Adrenal gland (tissue), 12 donors: ENCODE data around the gene JOSD2. TPM values are rescaled to one million over a fixed set of nuclear protein-coding genes. Genes with fewer than 3 reads are reported as not detected.

Experiments used
- DNase-seq, 7 donors: peaks; one replicate each; pipeline ENCODE4 v3.0.0-alpha.2; 2019 to 2020
- H3K27ac ChIP-seq, 5 donors: fragments of 200-600 bp; sonication (generic) in 4 of 5; 1 replicate in 3 of 5; 2 replicates in 2 of 5; pipeline versions ENCODE4 v1.5.1 to v1.8.0; 2016 to 2020; ENCODE audit warnings: mild to moderate bottlenecking in 1 of 5
- H3K27me3 ChIP-seq: fragments of 200-600 bp; 2 replicates; pipeline ENCODE4 v1.8.0; 2021
- H3K36me3 ChIP-seq, 2 donors: fragments of 200-600 bp; replicated peaks in 1 of 2; 1 replicate in 1 of 2; 2 replicates in 1 of 2; pipeline versions ENCODE4 v1.5.1 to v1.8.0; 2018 to 2022
- H3K4me1 ChIP-seq, 2 donors: fragments of 200-600 bp; replicated peaks in 1 of 2; 1 replicate in 1 of 2; 2 replicates in 1 of 2; pipeline versions ENCODE4 v1.5.1 to v1.8.0; 2018 to 2021
- H3K4me3 ChIP-seq, 4 donors: fragments of 200-600 bp; sonication (generic) in 3 of 4; one replicate each; pipeline ENCODE4 v1.5.1; 2016 to 2018
- H3K9me3 ChIP-seq, 3 donors: fragments of 200-600 bp; sonication (generic) in 1 of 3; replicated peaks in 1 of 3; 1 replicate in 2 of 3; 2 replicates in 1 of 3; pipeline versions ENCODE4 v1.5.1 to v1.8.0; 2016 to 2021
- POLR2A ChIP-seq, 2 donors: fragments of 450-650 bp; IDR thresholded peaks; one replicate each; pipeline ENCODE4 v1.6.1; 2017; ENCODE audit warnings: antibody characterized with exemption in 2 of 2, mild to moderate bottlenecking in 2 of 2, moderate library complexity in 1 of 2
- WGBS, 4 donors: extraction: QIAGEN DNeasy Blood & Tissue Kit in 2 of 4; methylation state at CpG; one replicate each; pipeline versions ENCODE4 v1.1.5 to v1.1.7; 2013 to 2017; 5-methylcytosine and 5-hydroxymethylcytosine counted together
- intact Hi-C, 2 donors: fragments of 100-400 bp; cut with DNase I; formaldehyde crosslinking; loops; one replicate each; pipeline versions ENCODE4 v1.14.1 to v1.15.0; 2022 to 2023
- polyA plus RNA-seq, 3 donors: library from polyadenylated mRNA; stranded (reverse); fragments of 200-250 nt in 2 of 3; fragments of 350-450 nt in 1 of 3; fragmentation: Illumina TruSeq in 1 of 3; extraction: RNeasy Lipid Tissue Mini Kit (QIAGEN cat#74804) in 1 of 3; gene quantifications; one replicate each; pipeline ENCODE4 v1.2.3, GENCODE V29; 2013 to 2014
- total RNA-seq, 9 donors: library from RNA; depleted of rRNA in 4 of 9; stranded (reverse); fragments of >200 nt in 4 of 9; fragments of 120-200 nt in 1 of 9; fragmentation: NEBNext Ultra II Directional in 1 of 9; extraction: Animal tissue kit (Norgen Biotek cat#: 25700) in 1 of 9; gene quantifications; one replicate each; pipeline versions ENCODE4 v1.1.0 to v1.2.4, GENCODE V29; 2013 to 2023
- TF ChIP-seq, protein P1 (sequence below), 6 experiments: fragments of 450-650 bp in 4 of 6; fragments of 200-600 bp in 2 of 6; sonication (generic) in 1 of 6; IDR thresholded peaks; 1 replicate in 5 of 6; 2 replicates in 1 of 6; pipeline versions ENCODE4 v1.5.1 to v1.8.0; 2016 to 2021; ENCODE audit warnings: antibody characterized with exemption in 6 of 6, mild to moderate bottlenecking in 2 of 6, moderate library complexity in 1 of 6
- donor health status: healthy with polysubstance abuse.
- donor health status: Bipolar disorder and iron deficiency.
- donor health status: DM: yes; HTN: yes; CAD: no.
- donor health status: DM: no; HTN: no; CAD: no.
- donor health status: DM: no; HTN: no; CAD: no.
- donor health status: DM: yes; HTN: yes; CAD: no.

JOSD2 gene
- total and polyA plus RNA-seq, 12 donors: 1.2 to 70.9 (median 36.6) TPM

DNA sequence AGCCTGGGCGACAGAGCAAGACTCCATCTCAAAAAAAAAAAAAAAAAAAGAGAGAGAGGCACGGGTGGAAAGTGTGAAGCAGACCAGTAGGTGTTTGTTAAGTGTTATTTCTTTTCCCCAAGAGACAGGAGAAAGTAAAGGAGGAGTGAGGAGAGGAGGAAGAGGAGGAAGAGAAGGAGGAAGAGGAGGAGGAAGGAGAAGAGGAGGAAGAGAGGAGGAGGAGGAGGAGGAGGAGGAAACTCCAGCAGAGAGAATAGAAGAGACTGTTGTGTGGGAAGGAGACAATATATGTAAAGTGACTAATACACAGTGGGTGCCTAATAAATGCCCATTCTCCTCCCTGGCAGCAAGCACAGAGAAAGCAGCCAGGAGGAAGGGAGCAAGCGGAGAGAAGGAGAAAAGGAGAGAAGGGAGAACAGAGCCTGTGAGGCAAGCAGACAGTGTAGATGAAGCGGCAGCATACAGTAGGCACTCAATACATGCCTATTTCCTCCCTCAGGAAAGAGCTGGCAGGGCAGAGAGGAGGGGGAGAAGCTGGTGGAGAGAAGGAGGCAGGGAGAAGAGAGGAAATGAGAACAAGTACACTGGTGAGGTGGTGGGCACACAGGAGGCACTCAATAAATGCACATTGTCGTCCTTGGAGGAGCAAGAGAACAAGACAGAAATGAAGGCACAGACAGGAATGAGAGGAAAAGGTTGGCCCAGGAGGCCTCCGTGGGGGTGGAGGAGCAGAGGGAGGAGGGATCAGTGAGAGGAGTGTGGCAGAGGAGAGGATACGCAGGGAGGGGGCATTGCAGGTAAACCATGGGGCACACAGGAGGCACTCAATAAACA, 16.6 kb downstream of the JOSD2 start:
- H3K27ac ChIP-seq: no peak overlapping the region
- H3K27me3 ChIP-seq: no peaks in the 10 kb centered on the region
- TF ChIP-seq, protein P1, sequence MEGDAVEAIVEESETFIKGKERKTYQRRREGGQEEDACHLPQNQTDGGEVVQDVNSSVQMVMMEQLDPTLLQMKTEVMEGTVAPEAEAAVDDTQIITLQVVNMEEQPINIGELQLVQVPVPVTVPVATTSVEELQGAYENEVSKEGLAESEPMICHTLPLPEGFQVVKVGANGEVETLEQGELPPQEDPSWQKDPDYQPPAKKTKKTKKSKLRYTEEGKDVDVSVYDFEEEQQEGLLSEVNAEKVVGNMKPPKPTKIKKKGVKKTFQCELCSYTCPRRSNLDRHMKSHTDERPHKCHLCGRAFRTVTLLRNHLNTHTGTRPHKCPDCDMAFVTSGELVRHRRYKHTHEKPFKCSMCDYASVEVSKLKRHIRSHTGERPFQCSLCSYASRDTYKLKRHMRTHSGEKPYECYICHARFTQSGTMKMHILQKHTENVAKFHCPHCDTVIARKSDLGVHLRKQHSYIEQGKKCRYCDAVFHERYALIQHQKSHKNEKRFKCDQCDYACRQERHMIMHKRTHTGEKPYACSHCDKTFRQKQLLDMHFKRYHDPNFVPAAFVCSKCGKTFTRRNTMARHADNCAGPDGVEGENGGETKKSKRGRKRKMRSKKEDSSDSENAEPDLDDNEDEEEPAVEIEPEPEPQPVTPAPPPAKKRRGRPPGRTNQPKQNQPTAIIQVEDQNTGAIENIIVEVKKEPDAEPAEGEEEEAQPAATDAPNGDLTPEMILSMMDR (IDR thresholded peaks at IDR 0.05): no peak
- TF ChIP-seq POLR2A (IDR thresholded peaks at IDR 0.05): no peak
- no peak for DNase-seq
- H3K4me3 ChIP-seq: no peak overlapping the region
- no peaks in the 10 kb centered on the region for H3K9me3 ChIP-seq
- WGBS, 4 donors: 50 to 57% (median 55%) methylated on average over 6 to 7 of the region's 7 CpGs
- H3K36me3 ChIP-seq: no peaks in the 10 kb centered on the region
- intact Hi-C loops: no loop called here
- no peaks in the 10 kb centered on the region for H3K4me1 ChIP-seq

DNA sequence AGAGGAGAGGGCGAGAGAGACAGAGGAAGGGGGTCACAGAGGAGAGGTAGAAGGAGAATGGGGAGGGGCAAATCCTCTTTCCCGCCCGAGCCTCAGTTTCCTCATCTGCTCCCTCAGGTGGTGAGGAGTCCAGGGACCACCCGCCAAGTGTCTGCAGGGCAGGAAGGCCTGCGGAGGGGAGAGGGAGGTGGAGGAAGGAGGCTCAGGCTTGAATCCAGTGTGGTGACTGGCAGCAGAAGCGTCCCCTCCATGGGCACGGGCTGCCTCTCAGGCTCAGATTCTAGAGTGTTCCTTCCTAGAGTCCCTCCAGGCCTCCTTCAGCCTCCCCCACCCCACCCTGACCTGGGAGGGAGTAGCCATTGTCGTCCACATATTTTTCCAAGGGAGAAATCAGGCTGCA, 17.8 kb downstream of the JOSD2 start:
- DNase-seq: no peak
- Histone ChIP-seq H3K27ac (no peak overlapping the region), H3K4me1 (no peaks in the 10 kb centered on the region), H3K4me3 (no peak overlapping the region), H3K27me3 (no peaks in the 10 kb centered on the region), H3K36me3 (no peaks in the 10 kb centered on the region), H3K9me3 (no peaks in the 10 kb centered on the region)
- 52 to 59% (median 56%) methylated on average over 6 to 8 of the region's 8 CpGs for WGBS, 4 donors
- TF ChIP-seq POLR2A (IDR thresholded peaks at IDR 0.05): no peak
- TF ChIP-seq, protein P1 (IDR thresholded peaks at IDR 0.05): no peak
- intact Hi-C loops: no loop called here

DNA sequence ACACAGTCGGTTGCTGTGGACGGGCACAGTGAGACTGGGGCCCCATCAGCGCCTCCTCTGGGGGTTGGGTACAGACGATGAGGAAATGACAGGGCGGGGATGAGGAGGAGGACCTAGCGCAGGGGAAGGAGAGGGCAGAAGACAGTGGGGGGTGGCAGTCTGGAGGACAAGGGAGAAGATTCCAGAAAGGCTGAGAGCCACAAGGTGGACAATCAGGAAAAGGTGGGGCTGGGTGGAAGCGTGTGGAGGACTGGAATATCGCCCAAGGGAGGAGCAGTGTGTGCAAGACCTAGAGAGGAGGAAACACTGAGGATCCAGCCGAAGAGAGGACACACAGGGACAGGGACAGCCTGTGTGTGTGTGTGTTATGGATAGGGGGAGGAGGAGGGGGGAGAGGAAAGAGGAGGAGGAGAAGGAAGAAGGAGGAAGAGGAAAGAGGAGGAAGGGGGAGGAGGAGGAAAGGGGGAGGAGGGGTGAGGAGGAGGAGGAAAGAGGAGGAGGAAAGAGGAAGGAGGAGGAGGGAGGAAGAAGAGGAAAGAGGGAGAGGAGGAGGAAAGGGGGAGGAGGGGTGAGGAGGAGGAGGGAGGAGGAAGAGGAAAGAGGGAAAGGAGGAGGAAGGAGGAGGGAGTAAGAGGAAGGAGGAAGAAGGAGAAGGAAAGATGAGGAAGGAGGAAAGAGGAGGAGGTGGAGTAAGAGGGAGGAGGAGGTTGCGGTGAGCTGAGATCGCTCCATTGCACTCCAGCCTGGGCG, 18.5 kb downstream of the JOSD2 start:
- no peak for DNase-seq
- Histone ChIP-seq H3K4me3 (no peak overlapping the region), H3K9me3 (no peaks in the 10 kb centered on the region), H3K4me1 (no peaks in the 10 kb centered on the region), H3K27ac (no peak overlapping the region), H3K36me3 (no peaks in the 10 kb centered on the region), H3K27me3 (peaks cover 4% of the 10 kb centered on the region)
- TF ChIP-seq POLR2A (IDR thresholded peaks at IDR 0.05): no peak
- TF ChIP-seq, protein P1 (IDR thresholded peaks at IDR 0.05): no peak
- intact Hi-C loops: no loop called here
- 5 to 25% (median 11%) methylated on average over 9 to 12 of the region's 12 CpGs for WGBS, 4 donors

DNA sequence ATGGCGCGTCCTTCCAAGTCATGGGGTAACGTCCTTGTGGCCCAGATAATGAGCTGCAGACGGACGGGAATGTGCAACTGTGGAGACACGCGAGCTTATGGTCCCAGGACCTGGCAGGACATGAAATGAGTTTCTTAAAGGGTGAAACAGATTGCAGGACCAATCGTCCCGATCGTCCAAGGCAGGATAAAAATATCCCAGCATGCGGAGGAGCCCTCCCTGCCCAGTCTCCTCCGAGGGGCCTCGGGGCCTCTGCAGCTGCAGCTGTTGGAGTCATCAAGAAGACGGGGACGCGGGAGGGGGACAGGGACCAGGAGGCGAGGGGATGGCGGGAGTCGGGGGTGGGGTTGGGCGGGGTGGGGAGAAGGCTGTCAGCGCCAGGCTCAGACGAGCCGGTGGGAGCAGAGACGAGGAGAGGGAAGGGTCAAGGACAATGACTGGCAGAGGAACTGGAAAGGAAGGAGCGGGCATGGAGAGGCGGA, 20.0 kb downstream of the JOSD2 start:
- Histone ChIP-seq H3K27me3 (peaks cover 12% of the 10 kb centered on the region), H3K27ac (no peak overlapping the region), H3K36me3 (no peaks in the 10 kb centered on the region), H3K4me3 (no peak overlapping the region), H3K4me1 (no peaks in the 10 kb centered on the region), H3K9me3 (no peaks in the 10 kb centered on the region)
- 22 to 31% (median 26%) methylated on average over 22 to 26 of the region's 26 CpGs for WGBS, 4 donors
- intact Hi-C loops: no loop called here
- no peak for DNase-seq
- TF ChIP-seq, protein P1 (IDR thresholded peaks at IDR 0.05): no peak
- TF ChIP-seq POLR2A (IDR thresholded peaks at IDR 0.05): no peak
